ENCODE data around the gene UBE2O. TPM values are rescaled to one million over a fixed set of nuclear protein-coding genes. Genes with fewer than 3 reads are reported as not detected.
A peak's percentile ranks its signal among the peaks of the same experiment; 100 is the strongest.

UBE2O gene
- total RNA-seq, 2 donors from 2014 or later = 45.4 to 46.5 TPM

DNA sequence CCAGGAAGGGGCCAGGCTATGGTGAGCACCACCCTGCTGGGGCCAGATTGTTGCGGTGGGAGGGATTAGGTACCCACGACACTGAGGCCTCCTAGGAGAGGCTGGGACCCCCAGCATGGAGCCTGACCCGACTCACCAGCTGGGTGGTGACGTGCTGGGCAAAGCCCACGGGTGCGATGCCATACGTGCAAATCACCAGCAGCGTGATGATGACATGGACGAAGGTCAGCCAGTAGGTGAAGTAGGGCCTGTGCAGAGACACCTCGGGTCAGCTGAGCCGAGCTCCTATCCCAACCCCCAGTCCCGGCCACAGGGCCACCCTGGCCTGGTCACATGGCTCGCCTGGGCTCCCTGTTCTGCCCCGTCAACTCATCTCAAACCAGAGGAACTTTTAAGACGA lies 21.9 kb upstream of the UBE2O start:
- Mint-ChIP-seq H3K4me3 (no peak overlapping the region), H3K4me1 (no peaks in the 10 kb centered on the region), H3K27ac (no peak overlapping the region), H3K9me3 (no peaks in the 10 kb centered on the region), H3K36me3 (ENCODE audit: low read depth) (peaks cover 11% of the 10 kb centered on the region), H3K27me3 (ENCODE audit: insufficient read depth) (no peaks in the 10 kb centered on the region)
- DNase-seq = no peak
- Histone ChIP-seq H3K27ac (ENCODE audit: low read depth, low read length) (no peak overlapping the region), H3K9me3 (ENCODE audit: control insufficient read depth, low read length) (no peaks in the 10 kb centered on the region), H3K9ac (ENCODE audit: extremely low read depth, low read length, poor library complexity, severe bottlenecking) (no peak overlapping the region), H3K36me3 (ENCODE audit: control insufficient read depth, insufficient read depth, low read length) (no peaks in the 10 kb centered on the region), H3K4me1 (ENCODE audit: control insufficient read depth, insufficient read depth, low read length) (no peaks in the 10 kb centered on the region), H3K4me3 (ENCODE audit: low read length) (no peak overlapping the region), H3K27me3 (ENCODE audit: control insufficient read depth, insufficient read depth, low read length, poor library complexity, severe bottlenecking) (no peaks in the 10 kb centered on the region)
- 94 to 97% methylated on average over 15 of the region's 15 CpGs for WGBS, 2 experiments (ENCODE audit: insufficient coverage in 1 of 2, insufficient read length in 1 of 2)
- TF ChIP-seq, protein P1, sequence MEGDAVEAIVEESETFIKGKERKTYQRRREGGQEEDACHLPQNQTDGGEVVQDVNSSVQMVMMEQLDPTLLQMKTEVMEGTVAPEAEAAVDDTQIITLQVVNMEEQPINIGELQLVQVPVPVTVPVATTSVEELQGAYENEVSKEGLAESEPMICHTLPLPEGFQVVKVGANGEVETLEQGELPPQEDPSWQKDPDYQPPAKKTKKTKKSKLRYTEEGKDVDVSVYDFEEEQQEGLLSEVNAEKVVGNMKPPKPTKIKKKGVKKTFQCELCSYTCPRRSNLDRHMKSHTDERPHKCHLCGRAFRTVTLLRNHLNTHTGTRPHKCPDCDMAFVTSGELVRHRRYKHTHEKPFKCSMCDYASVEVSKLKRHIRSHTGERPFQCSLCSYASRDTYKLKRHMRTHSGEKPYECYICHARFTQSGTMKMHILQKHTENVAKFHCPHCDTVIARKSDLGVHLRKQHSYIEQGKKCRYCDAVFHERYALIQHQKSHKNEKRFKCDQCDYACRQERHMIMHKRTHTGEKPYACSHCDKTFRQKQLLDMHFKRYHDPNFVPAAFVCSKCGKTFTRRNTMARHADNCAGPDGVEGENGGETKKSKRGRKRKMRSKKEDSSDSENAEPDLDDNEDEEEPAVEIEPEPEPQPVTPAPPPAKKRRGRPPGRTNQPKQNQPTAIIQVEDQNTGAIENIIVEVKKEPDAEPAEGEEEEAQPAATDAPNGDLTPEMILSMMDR (conservative IDR thresholded peaks at IDR 0.05) = no peak

DNA sequence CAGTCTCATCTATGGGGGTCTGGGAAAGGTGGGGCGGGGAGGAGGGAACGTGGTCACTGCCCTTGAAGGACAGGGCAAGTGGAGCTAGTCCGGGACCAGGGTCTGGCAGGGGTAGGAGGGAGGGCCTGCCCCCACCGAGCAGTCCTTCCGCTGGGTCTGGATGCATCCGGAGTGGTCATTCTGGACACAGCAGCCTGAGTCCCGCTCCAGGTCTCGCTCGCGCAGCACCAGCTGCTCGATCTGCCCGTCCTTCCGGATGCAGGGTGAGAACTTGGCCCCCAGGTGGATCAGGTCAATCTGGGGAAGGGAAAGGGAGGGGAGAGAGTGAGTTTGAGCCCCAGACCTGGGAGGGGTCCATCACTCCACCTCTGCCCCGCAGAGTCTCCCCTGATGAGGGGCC lies 21.3 kb upstream of the UBE2O start:
- no peaks in the 10 kb centered on the region for H3K4me1 Mint-ChIP-seq
- H3K4me3 ChIP-seq (ENCODE audit: low read length) = no peak overlapping the region

DNA sequence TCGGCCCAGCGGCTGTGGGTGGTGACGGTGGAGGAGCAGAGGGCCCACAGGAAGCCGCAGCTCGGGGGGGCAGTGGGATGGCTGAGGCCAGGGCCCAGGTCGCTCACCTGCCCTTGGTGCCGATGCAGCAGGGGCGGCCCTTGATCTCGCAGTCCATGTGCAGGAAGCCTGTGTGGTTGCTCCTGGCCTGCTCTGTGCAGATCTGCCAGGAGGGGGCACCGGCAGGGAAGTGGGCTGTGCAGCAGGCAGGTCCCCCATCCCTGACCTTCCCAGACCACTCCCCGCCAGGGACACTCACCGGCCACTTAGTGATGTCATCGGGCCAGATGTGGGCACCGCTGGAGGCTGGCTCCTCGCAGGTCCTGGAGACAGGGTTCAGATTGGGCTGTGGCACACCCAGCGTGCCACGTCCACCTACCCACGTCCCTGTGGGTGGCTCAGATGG lies 20.6 kb upstream of the UBE2O start:
- TF ChIP-seq, protein P1 (conservative IDR thresholded peaks at IDR 0.05) = peak; percentile 76
- Histone ChIP-seq H3K4me3 (ENCODE audit: low read length) (no peak overlapping the region), H3K36me3 (ENCODE audit: control insufficient read depth, insufficient read depth, low read length) (no peaks in the 10 kb centered on the region), H3K27me3 (ENCODE audit: control insufficient read depth, insufficient read depth, low read length, poor library complexity, severe bottlenecking) (no peaks in the 10 kb centered on the region), H3K9me3 (ENCODE audit: control insufficient read depth, low read length) (no peaks in the 10 kb centered on the region), H3K9ac (ENCODE audit: extremely low read depth, low read length, poor library complexity, severe bottlenecking) (no peak overlapping the region), H3K27ac (ENCODE audit: low read depth, low read length) (no peak overlapping the region), H3K4me1 (ENCODE audit: control insufficient read depth, insufficient read depth, low read length) (no peaks in the 10 kb centered on the region)
- H3K36me3 Mint-ChIP-seq (ENCODE audit: low read depth) = peaks cover 11% of the 10 kb centered on the region
- peak; percentile 95 for DNase-seq
- no peak overlapping the region for H3K27ac Mint-ChIP-seq
- no peak overlapping the region for H3K4me3 Mint-ChIP-seq
- 83 to 91% methylated on average over 11 to 18 of the region's 18 CpGs for WGBS, 2 experiments (ENCODE audit: insufficient coverage in 1 of 2, insufficient read length in 1 of 2)
- H3K27me3 Mint-ChIP-seq (ENCODE audit: insufficient read depth) = no peaks in the 10 kb centered on the region
- no peaks in the 10 kb centered on the region for H3K9me3 Mint-ChIP-seq
- no peaks in the 10 kb centered on the region for H3K4me1 Mint-ChIP-seq

More for the DNA sequence above, 21.3 kb upstream of the UBE2O start:
- H3K36me3 ChIP-seq (ENCODE audit: control insufficient read depth, insufficient read depth, low read length) = no peaks in the 10 kb centered on the region
- no peak overlapping the region for H3K9ac ChIP-seq (ENCODE audit: extremely low read depth, low read length, poor library complexity, severe bottlenecking)
- DNase-seq = no peak
- no peaks in the 10 kb centered on the region for H3K27me3 Mint-ChIP-seq (ENCODE audit: insufficient read depth)
- TF ChIP-seq, protein P1 (conservative IDR thresholded peaks at IDR 0.05) = no peak
- no peak overlapping the region for H3K27ac Mint-ChIP-seq
- no peak overlapping the region for H3K4me3 Mint-ChIP-seq
- no peaks in the 10 kb centered on the region for H3K27me3 ChIP-seq (ENCODE audit: control insufficient read depth, insufficient read depth, low read length, poor library complexity, severe bottlenecking)
- no peaks in the 10 kb centered on the region for H3K4me1 ChIP-seq (ENCODE audit: control insufficient read depth, insufficient read depth, low read length)
- H3K27ac ChIP-seq (ENCODE audit: low read depth, low read length) = no peak overlapping the region
- H3K9me3 ChIP-seq (ENCODE audit: control insufficient read depth, low read length) = no peaks in the 10 kb centered on the region
- 92 to 98% methylated on average over 6 to 14 of the region's 14 CpGs for WGBS, 2 experiments (ENCODE audit: insufficient coverage in 1 of 2, insufficient read length in 1 of 2)
- no peaks in the 10 kb centered on the region for H3K9me3 Mint-ChIP-seq
- peaks cover 11% of the 10 kb centered on the region for H3K36me3 Mint-ChIP-seq (ENCODE audit: low read depth)

All from endodermal cell (in vitro differentiated cells).